Ovary (tissue), 3 donors: ENCODE measurements around the gene APEX1.

ENCODE experiments used
- EP300 ChIP-seq: sonication (generic); formaldehyde crosslinking; IDR thresholded peaks from one replicate; pipeline ENCODE4 v1.6.1; 2017; ENCODE audit warnings: antibody characterized with exemption
- POLR2A ChIP-seq: fragments of 450-650 bp; IDR thresholded peaks from one replicate; pipeline ENCODE4 v1.6.1; 2017; ENCODE audit warnings: antibody characterized with exemption, mild to moderate bottlenecking, moderate library complexity
- TF ChIP-seq, protein P1 (sequence below), 3 donors: fragments of 450-650 bp in 2 of 3; fragments of 200-600 bp in 1 of 3; IDR thresholded peaks; one replicate each; pipeline versions ENCODE4 v1.5.1 to v1.8.0; 2016 to 2022; ENCODE audit warnings: antibody characterized with exemption in 3 of 3, mild to moderate bottlenecking in 1 of 3
- donor health status: DM: no; HTN: no; CAD: no.

DNA sequence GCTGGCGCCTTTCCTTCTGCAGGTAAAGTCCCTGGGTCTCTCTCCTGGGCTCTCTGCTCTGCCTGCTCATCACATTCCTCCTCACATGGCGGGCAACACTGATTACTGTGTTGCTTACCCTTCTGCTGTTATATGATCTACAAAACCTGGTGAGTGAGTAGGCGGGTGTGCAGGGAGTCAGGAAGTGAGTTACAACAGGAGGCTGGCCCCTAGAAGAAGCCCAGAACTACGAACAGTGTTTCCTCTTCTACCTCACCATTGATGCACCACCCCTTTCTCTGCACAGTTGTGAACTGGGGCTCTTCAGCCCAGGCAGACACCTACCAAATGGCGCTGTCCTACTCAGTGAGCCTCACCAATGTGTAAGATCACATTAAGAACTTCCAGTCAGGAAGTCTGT lies 14.1 kb upstream of the APEX1 start:
- TF ChIP-seq EP300 (no peak), POLR2A (no peak)
- TF ChIP-seq, protein P1, sequence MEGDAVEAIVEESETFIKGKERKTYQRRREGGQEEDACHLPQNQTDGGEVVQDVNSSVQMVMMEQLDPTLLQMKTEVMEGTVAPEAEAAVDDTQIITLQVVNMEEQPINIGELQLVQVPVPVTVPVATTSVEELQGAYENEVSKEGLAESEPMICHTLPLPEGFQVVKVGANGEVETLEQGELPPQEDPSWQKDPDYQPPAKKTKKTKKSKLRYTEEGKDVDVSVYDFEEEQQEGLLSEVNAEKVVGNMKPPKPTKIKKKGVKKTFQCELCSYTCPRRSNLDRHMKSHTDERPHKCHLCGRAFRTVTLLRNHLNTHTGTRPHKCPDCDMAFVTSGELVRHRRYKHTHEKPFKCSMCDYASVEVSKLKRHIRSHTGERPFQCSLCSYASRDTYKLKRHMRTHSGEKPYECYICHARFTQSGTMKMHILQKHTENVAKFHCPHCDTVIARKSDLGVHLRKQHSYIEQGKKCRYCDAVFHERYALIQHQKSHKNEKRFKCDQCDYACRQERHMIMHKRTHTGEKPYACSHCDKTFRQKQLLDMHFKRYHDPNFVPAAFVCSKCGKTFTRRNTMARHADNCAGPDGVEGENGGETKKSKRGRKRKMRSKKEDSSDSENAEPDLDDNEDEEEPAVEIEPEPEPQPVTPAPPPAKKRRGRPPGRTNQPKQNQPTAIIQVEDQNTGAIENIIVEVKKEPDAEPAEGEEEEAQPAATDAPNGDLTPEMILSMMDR (IDR thresholded peaks at IDR 0.05) = no peak
